Urinary bladder (tissue), 4 donors: Measurements from ENCODE around the gene HCAR3. TPM values are rescaled to one million over a fixed set of nuclear protein-coding genes. Genes with fewer than 3 reads are reported as not detected.

Source experiments
- DNase-seq: peaks from one replicate; pipeline ENCODE4 v3.0.0-alpha.2; 2015; ENCODE audit errors: extremely low spot score
- H3K27ac ChIP-seq: one replicate; pipeline ENCODE4 v1.5.1; 2013; ENCODE audit warnings: low read depth, mild to moderate bottlenecking, moderate library complexity
- H3K36me3 ChIP-seq: one replicate; pipeline ENCODE4 v1.6.1; 2013; ENCODE audit warnings: mild to moderate bottlenecking, moderate library complexity; ENCODE audit not compliant: insufficient read depth
- H3K4me1 ChIP-seq: one replicate; pipeline ENCODE4 v1.6.1; 2013; ENCODE audit warnings: mild to moderate bottlenecking, moderate library complexity; ENCODE audit not compliant: insufficient read depth
- H3K4me3 ChIP-seq: one replicate; pipeline ENCODE4 v1.5.1; 2013; ENCODE audit warnings: low read depth, low read length
- WGBS: extraction: QIAGEN DNeasy Blood & Tissue Kit; methylation state at CpG from one replicate; pipeline ENCODE4 v1.1.7; 2013; 5-methylcytosine and 5-hydroxymethylcytosine counted together
- polyA plus RNA-seq: library from polyadenylated mRNA; stranded (reverse); fragments of 200-250 nt; gene quantifications from one replicate; pipeline ENCODE4 v1.2.3, GENCODE V29; 2013
- small RNA-seq: library from RNA; depleted of rRNA; stranded (forward); fragments of <200 nt; gene quantifications from one replicate; pipeline ENCODE3, GENCODE V24; 2014
- total RNA-seq: library from RNA; depleted of rRNA; stranded (reverse); fragments of >200 nt; gene quantifications from one replicate; pipeline ENCODE4 v1.2.3, GENCODE V29; 2014
- donor health status: healthy with polysubstance abuse.
- donor health status: healthy.

HCAR3 gene
- total and polyA plus RNA-seq, 2 donors = 2.9 to 4.1 TPM

DNA sequence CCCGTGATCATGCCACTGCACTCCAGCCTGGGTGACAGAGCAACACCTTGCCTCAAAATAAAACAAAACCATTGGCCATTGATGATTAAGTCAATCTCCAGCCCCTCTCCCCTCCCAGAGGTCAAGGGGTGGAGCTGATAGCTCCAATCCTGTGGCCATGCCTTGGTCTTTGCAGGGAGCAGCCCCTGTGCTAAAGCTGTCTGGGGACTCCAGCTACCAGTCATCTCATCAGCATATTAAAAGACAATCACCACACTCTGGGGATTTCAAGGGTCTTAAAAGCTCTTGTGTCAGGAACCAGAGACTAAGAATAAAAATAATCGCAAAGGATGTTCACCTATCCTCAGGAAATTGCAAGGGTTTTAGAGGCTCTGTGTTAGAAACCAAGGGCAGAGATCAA is 44.1 kb downstream of the HCAR3 start:
- no peaks in the 10 kb centered on the region for H3K4me1 ChIP-seq
- WGBS = 56% methylated on average over 2 of the region's 2 CpGs
- no peaks in the 10 kb centered on the region for H3K36me3 ChIP-seq
- no peak overlapping the region for H3K4me3 ChIP-seq
- H3K27ac ChIP-seq = no peak overlapping the region
- no peak for DNase-seq

DNA sequence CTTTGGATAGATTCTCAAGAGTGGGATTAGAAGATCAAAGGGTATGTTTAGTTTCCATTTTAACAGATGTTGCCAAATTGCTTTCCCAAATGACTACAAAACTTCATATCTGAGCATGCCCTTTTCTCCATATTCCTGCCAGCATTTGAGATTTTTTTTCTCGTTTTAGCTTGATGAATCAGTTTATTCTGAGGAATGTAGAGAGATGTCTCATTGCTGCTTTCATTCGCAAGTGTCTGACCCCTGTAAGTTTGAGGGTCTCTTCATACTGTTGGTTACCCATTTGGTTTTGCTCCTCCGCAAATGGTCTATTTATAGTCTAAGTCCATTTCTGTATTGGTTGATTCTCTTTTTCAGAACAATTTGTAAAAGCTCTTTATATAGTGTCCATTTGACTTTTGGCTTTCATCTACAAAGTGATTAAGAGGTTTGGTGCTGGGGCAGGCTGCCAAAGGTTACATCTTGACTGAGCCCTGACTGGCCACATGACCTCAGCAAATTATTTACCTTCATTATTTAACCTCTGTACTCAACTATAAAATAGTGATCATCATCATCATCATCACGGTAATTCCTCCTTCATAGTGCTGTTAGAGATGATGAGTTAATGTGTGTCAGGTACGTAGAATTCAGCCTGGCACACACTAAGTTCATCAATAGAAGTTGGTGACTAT is 47.1 kb downstream of the HCAR3 start:
- DNase-seq = no peak
- no peak overlapping the region for H3K27ac ChIP-seq
- H3K4me3 ChIP-seq = no peak overlapping the region
- 62% methylated on average over 5 of the region's 5 CpGs for WGBS
- H3K4me1 ChIP-seq = no peaks in the 10 kb centered on the region
- H3K36me3 ChIP-seq = no peaks in the 10 kb centered on the region

DNA sequence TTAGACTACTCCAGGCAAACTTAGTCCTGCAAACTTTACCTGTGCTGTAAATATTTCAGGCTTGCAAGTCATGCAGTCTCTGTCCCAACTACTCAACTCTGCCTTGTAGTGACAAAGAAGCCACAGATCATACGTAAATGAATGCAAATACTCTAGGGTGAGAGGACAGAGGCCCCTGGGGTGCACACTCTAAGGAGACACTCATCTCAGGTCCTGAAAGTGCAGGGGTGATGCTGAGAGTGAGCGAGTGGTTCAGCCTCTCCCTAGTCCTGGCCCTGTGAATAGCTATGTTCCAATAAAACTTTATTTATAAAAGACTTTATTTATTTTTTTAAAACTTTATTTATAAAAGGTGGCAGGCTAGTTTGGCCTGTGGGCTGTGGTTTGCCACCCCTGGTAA is 48.3 kb downstream of the HCAR3 start:
- H3K4me3 ChIP-seq = no peak overlapping the region
- no peaks in the 10 kb centered on the region for H3K4me1 ChIP-seq
- no peaks in the 10 kb centered on the region for H3K36me3 ChIP-seq
- no peak overlapping the region for H3K27ac ChIP-seq
- no peak for DNase-seq
- WGBS = 83% methylated on average over 2 of the region's 2 CpGs

DNA sequence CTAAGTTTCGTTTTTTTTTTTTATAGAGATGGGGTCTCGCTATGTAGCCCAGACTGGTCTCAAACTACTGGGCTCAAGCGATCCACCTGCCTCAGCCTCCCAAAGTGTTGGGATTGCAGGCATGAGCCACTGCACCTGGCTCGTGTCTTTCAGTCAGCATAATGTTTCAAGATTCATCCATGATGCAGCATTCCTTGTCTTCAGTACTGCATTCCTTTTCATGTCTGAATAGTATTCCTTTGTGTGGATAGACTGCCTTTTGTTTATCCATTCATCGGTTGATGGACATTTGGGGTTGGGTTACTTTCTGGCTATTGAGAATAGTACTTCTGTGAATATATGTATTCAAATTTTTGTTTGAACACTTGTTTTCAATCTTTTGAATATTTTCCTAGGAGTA is 50.9 kb downstream of the HCAR3 start:
- no peak overlapping the region for H3K4me3 ChIP-seq
- DNase-seq = no peak
- 92% methylated on average over 5 of the region's 5 CpGs for WGBS
- H3K27ac ChIP-seq = no peak overlapping the region
- H3K36me3 ChIP-seq = no peaks in the 10 kb centered on the region
- H3K4me1 ChIP-seq = no peaks in the 10 kb centered on the region

DNA sequence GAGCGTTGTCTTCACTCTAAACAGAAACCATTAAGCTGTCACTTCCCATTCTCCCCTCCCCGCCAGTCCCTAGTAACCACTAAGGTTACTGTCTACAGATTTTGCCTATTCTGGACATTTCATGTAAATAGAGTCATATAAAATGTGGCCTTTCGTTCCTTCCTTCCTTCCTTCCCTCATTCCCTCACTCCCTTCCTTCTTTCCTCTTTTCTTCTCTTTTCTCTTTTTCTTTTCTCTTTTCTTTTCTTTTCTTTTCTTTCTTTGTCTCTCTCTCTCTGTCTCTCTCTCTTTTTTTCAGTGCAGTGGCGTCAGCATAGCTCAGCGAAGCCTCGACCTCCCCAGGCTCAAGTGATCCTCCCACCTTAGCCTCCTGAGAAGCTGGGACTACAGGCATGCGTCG is 51.3 kb downstream of the HCAR3 start:
- H3K4me1 ChIP-seq = no peaks in the 10 kb centered on the region
- H3K27ac ChIP-seq = no peak overlapping the region
- no peaks in the 10 kb centered on the region for H3K36me3 ChIP-seq
- DNase-seq = no peak
- no peak overlapping the region for H3K4me3 ChIP-seq
- 81% methylated on average over 8 of the region's 8 CpGs for WGBS

Small RNAs within 50 kb of the gene (small RNA-seq; reads per million reads assigned to genes)
- not detected for gene AC026333.2

Other genes with a start within 250 kb of the HCAR3 start
- gene ZCCHC8, start 215.9 kb downstream of the HCAR3 start, total RNA-seq = 50.4 TPM
- gene ZCCHC8, start 215.9 kb downstream of the HCAR3 start, polyA plus RNA-seq = 15.9 TPM
- gene RSRC2, start 189.9 kb downstream of the HCAR3 start, total RNA-seq = 87.4 TPM
- 55.5 TPM for gene RSRC2, start 189.9 kb downstream of the HCAR3 start, polyA plus RNA-seq
- 73.9 TPM for gene KNTC1, start 189.6 kb downstream of the HCAR3 start, total RNA-seq
- gene KNTC1, start 189.6 kb downstream of the HCAR3 start, polyA plus RNA-seq = 4.4 TPM
- 3.8 TPM for gene HCAR2, start 13.5 kb downstream of the HCAR3 start, total RNA-seq
- gene HCAR2, start 13.5 kb downstream of the HCAR3 start, polyA plus RNA-seq = 4.0 TPM
- 1.6 TPM for gene HCAR1, start 14.0 kb upstream of the HCAR3 start, total RNA-seq
- gene HCAR1, start 14.0 kb upstream of the HCAR3 start, polyA plus RNA-seq = 0.46 TPM
- 49.4 TPM for gene DENR, start 36.0 kb upstream of the HCAR3 start, total RNA-seq
- gene DENR, start 36.0 kb upstream of the HCAR3 start, polyA plus RNA-seq = 26.2 TPM
- gene CCDC62, start 57.8 kb upstream of the HCAR3 start, total RNA-seq = 0.69 TPM
- gene CCDC62, start 57.8 kb upstream of the HCAR3 start, polyA plus RNA-seq = 0.05 TPM
- gene HIP1R, start 118.6 kb upstream of the HCAR3 start, total RNA-seq = 17.2 TPM
- 16.5 TPM for gene HIP1R, start 118.6 kb upstream of the HCAR3 start, polyA plus RNA-seq
- gene VPS37B, start 179.3 kb upstream of the HCAR3 start, total RNA-seq = 18.9 TPM
- gene VPS37B, start 179.3 kb upstream of the HCAR3 start, polyA plus RNA-seq = 25.2 TPM
- gene ABCB9, start 249.7 kb upstream of the HCAR3 start, total RNA-seq = 6.6 TPM
- 2.4 TPM for gene ABCB9, start 249.7 kb upstream of the HCAR3 start, polyA plus RNA-seq